ENCODE data around the gene SEMA3E.

The SEMA3E gene

DNA sequence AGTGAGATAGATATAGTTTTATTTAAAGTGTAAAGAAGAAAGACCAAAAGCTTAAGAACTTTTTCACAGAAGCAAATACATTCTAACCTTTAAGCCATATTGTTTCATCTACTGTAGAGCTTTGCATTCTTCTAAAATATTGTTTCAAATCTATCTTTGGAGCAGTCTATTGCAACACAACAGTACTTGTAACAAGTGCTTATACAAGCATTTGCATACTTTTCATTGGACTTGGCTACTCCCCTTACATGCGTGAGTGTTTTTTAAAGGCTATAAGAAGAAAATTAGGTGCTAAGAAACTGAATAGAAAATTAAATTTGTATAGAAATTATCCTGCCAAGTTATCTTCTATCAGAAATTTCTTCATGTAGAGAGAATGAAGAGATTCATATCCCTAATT, 45.3 kb downstream of the SEMA3E start:
- ChIA-PET CTCF (interaction anchor here (0.9 kb wide), 1 partner anchor 11 kb away, joined by 3 read pairs; no protein-coding TSS in a partner anchor), POLR2A (no interaction called here)
- TF ChIP-seq, protein P1, sequence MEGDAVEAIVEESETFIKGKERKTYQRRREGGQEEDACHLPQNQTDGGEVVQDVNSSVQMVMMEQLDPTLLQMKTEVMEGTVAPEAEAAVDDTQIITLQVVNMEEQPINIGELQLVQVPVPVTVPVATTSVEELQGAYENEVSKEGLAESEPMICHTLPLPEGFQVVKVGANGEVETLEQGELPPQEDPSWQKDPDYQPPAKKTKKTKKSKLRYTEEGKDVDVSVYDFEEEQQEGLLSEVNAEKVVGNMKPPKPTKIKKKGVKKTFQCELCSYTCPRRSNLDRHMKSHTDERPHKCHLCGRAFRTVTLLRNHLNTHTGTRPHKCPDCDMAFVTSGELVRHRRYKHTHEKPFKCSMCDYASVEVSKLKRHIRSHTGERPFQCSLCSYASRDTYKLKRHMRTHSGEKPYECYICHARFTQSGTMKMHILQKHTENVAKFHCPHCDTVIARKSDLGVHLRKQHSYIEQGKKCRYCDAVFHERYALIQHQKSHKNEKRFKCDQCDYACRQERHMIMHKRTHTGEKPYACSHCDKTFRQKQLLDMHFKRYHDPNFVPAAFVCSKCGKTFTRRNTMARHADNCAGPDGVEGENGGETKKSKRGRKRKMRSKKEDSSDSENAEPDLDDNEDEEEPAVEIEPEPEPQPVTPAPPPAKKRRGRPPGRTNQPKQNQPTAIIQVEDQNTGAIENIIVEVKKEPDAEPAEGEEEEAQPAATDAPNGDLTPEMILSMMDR (IDR thresholded peaks at IDR 0.05; ENCODE audit: control extremely low read depth, extremely low read depth, low read depth, missing control alignments): no peak
- DNase-seq (ENCODE audit: extremely low spot score): no peak

GRCh38 chr7:83599131-83599530, 49.8 kb downstream of the SEMA3E start:
- TF ChIP-seq, protein P1 (IDR thresholded peaks at IDR 0.05; ENCODE audit: control extremely low read depth, extremely low read depth, low read depth, missing control alignments): no peak
- CTCF ChIA-PET: interaction anchor here (0.7 kb wide), 1 partner anchor 8 kb away, joined by 3 read pairs; no protein-coding TSS in a partner anchor

GRCh38 chr7:83593921-83594475, 54.9 kb downstream of the SEMA3E start:
- POLR2A ChIA-PET: no interaction called here
- TF ChIP-seq, protein P1 (IDR thresholded peaks at IDR 0.05; ENCODE audit: control extremely low read depth, extremely low read depth, low read depth, missing control alignments): no peak
- DNase-seq (ENCODE audit: extremely low spot score): no peak
- CTCF ChIA-PET: no interaction called here

More at GRCh38 chr7:83599131-83599530, 49.8 kb downstream of the SEMA3E start:
- DNase-seq (ENCODE audit: extremely low spot score): no peak
- POLR2A ChIA-PET: no interaction called here

DNA sequence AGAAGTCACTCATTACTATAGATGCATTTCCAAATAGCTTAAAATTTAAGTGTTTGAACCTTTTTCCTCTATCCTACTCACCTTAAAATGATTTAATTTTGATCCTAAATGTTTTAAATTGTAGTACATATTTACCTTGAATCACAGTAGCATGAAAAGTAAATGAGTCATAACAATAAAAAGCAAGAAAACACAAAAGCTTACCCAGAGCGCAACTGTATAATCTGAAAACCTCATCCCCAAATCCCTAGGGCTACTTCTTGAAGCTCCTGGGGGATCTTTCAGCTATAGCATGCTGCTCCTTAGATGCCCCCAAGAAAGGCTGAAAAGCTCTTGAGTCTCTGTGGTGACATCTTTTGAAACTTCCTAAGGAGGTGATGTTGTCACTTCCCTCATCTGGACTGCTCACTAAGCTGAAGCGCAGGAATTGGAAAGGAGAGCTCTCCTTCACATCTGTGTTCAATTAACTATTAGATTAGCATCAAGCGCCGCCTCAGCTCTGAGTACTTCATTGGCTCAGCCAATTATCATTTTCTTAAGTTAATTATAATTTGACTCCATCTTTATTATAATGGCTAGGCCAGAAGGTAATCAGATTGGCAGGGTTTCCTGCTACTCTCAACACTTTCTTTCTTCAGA, 60.2 kb downstream of the SEMA3E start:
- TF ChIP-seq, protein P1 (IDR thresholded peaks at IDR 0.05; ENCODE audit: control extremely low read depth, extremely low read depth, low read depth, missing control alignments): no peak
- ChIA-PET POLR2A (no interaction called here), CTCF (interaction anchor here (1.0 kb wide), 1 partner anchor 10 kb away, joined by 4 read pairs; no protein-coding TSS in a partner anchor)
- no peak for DNase-seq (ENCODE audit: extremely low spot score)

- no peak for DNase-seq (ENCODE audit: extremely low spot score)
- TF ChIP-seq, protein P1 (IDR thresholded peaks at IDR 0.05; ENCODE audit: control extremely low read depth, extremely low read depth, low read depth, missing control alignments): no peak
- POLR2A ChIA-PET: no interaction called here
- CTCF ChIA-PET: no interaction called here
These were observed 62.7 kb downstream of the SEMA3E start for GRCh38 chr7:83586281-83586680.

GRCh38 chr7:83581667-83582435, 67.1 kb downstream of the SEMA3E start:
- CTCF ChIA-PET: interaction anchor here (1.3 kb wide), 1 partner anchor 10 kb away, joined by 4 read pairs; no protein-coding TSS in a partner anchor
- POLR2A ChIA-PET: no interaction called here
- TF ChIP-seq, protein P1 (IDR thresholded peaks at IDR 0.05; ENCODE audit: control extremely low read depth, extremely low read depth, low read depth, missing control alignments): no peak
- no peak for DNase-seq (ENCODE audit: extremely low spot score)

Data from GM10248 (cell line).